ENCODE data around the gene ARAP1.

GRCh38 chr11:72771507-72771906 is 19.3 kb upstream of the ARAP1 start:
- no peak for TF ChIP-seq EZH2 (IDR thresholded peaks at IDR 0.05; ENCODE audit: low read length, unreplicated experiment)
- TF ChIP-seq CTCF (conservative IDR thresholded peaks at IDR 0.05; ENCODE audit: low read depth, low read length), result no peak
- no peak for TF ChIP-seq EZH2phosphoT487 (IDR thresholded peaks at IDR 0.05; ENCODE audit: borderline replicate concordance, low read length)

Data from PC-3 (cell line).